NT2/D1 (cell line): ENCODE data around the gene ALOX5.

Experiments used
- YY1 ChIP-seq: IDR thresholded peaks from 2 replicates; pipeline ENCODE4 v1.6.1; 2011; ENCODE audit not compliant: insufficient read length, insufficient read depth
- ZNF274 ChIP-seq: IDR thresholded peaks from 2 replicates; pipeline ENCODE4 v1.6.1; 2011; ENCODE audit warnings: mild to moderate bottlenecking, low read depth, low read length

- no peak for TF ChIP-seq ZNF274
- TF ChIP-seq YY1: no peak
These were observed 44.4 kb downstream of the ALOX5 start for GRCh38 chr10:45418417-45418848.
